Osteocyte (in vitro differentiated cells): ENCODE data around the gene ACER3. TPM values are rescaled to one million over a fixed set of nuclear protein-coding genes. Genes with fewer than 3 reads are reported as not detected.

Source experiments
- DNase-seq: peaks from one replicate; pipeline ENCODE4 v3.0.0; 2021; ENCODE audit warnings: mixed read lengths; ENCODE audit not compliant: unreplicated experiment; ENCODE audit errors: extremely low spot score
- H3K27ac Mint-ChIP-seq: one replicate; pipeline ENCODE4 v1.8.0; 2021; ENCODE audit warnings: mild to moderate bottlenecking, mixed read lengths; ENCODE audit not compliant: unreplicated experiment
- H3K27me3 Mint-ChIP-seq: one replicate; pipeline ENCODE4 v1.8.0; 2021; ENCODE audit warnings: mixed read lengths; ENCODE audit not compliant: unreplicated experiment
- H3K36me3 Mint-ChIP-seq: one replicate; pipeline ENCODE4 v1.8.0; 2021; ENCODE audit warnings: mixed read lengths; ENCODE audit not compliant: unreplicated experiment
- H3K4me1 Mint-ChIP-seq: one replicate; pipeline ENCODE4 v1.8.0; 2021; ENCODE audit warnings: mixed read lengths; ENCODE audit not compliant: unreplicated experiment
- H3K4me3 Mint-ChIP-seq: one replicate; pipeline ENCODE4 v1.8.0; 2021; ENCODE audit warnings: mild to moderate bottlenecking, moderate library complexity, mixed read lengths; ENCODE audit not compliant: unreplicated experiment
- H3K9me3 Mint-ChIP-seq: one replicate; pipeline ENCODE4 v1.8.0; 2021; ENCODE audit warnings: mixed read lengths; ENCODE audit not compliant: unreplicated experiment
- CTCF ChIP-seq: fragments of 200-600 bp; sonication (generic); IDR thresholded peaks from 2 replicates; pipeline ENCODE4 v1.5.0; 2021; ENCODE audit warnings: antibody characterized with exemption, mild to moderate bottlenecking, moderate library complexity
- total RNA-seq: library from RNA; stranded (reverse); gene quantifications from 2 replicates; pipeline ENCODE4 v1.2.1, GENCODE V29; 2021

ACER3 gene
- total RNA-seq, 1 donor from 2014 or later, result 17.4 TPM

- no peaks in the 10 kb centered on the region for H3K27me3 Mint-ChIP-seq
- H3K27ac Mint-ChIP-seq, result no peak overlapping the region
- H3K4me1 Mint-ChIP-seq, result no peaks in the 10 kb centered on the region
- no peak overlapping the region for H3K4me3 Mint-ChIP-seq
- H3K9me3 Mint-ChIP-seq, result peaks cover 18% of the 10 kb centered on the region
- no peak for DNase-seq
- H3K36me3 Mint-ChIP-seq, result peaks cover 9% of the 10 kb centered on the region
- no peak for TF ChIP-seq CTCF
Measured at GRCh38 chr11:76972051-76972450, 111.3 kb downstream of the ACER3 start.

GRCh38 chr11:76974179-76974891, 113.6 kb downstream of the ACER3 start:
- TF ChIP-seq CTCF, result no peak
- no peaks in the 10 kb centered on the region for H3K27me3 Mint-ChIP-seq
- peaks cover 18% of the 10 kb centered on the region for H3K9me3 Mint-ChIP-seq
- no peak overlapping the region for H3K27ac Mint-ChIP-seq
- H3K4me3 Mint-ChIP-seq, result no peak overlapping the region
- peaks cover 9% of the 10 kb centered on the region for H3K36me3 Mint-ChIP-seq
- H3K4me1 Mint-ChIP-seq, result no peaks in the 10 kb centered on the region
- DNase-seq, result no peak

GRCh38 chr11:76975513-76975912, 114.8 kb downstream of the ACER3 start:
- no peaks in the 10 kb centered on the region for H3K27me3 Mint-ChIP-seq
- H3K36me3 Mint-ChIP-seq, result peaks cover 9% of the 10 kb centered on the region
- H3K4me1 Mint-ChIP-seq, result no peaks in the 10 kb centered on the region
- H3K27ac Mint-ChIP-seq, result no peak overlapping the region
- no peak overlapping the region for H3K4me3 Mint-ChIP-seq
- no peak for TF ChIP-seq CTCF
- no peak for DNase-seq
- H3K9me3 Mint-ChIP-seq, result peaks cover 15% of the 10 kb centered on the region

- Mint-ChIP-seq H3K4me1 (no peaks in the 10 kb centered on the region), H3K9me3 (no peaks in the 10 kb centered on the region), H3K27me3 (no peaks in the 10 kb centered on the region), H3K36me3 (no peaks in the 10 kb centered on the region), H3K27ac (no peak overlapping the region), H3K4me3 (no peak overlapping the region)
- no peak for DNase-seq
- TF ChIP-seq CTCF, result no peak
Measured at GRCh38 chr11:76977791-76978190, 117.1 kb downstream of the ACER3 start.

GRCh38 chr11:76978239-76978638, 117.5 kb downstream of the ACER3 start:
- no peaks in the 10 kb centered on the region for H3K36me3 Mint-ChIP-seq
- DNase-seq, result no peak
- H3K4me1 Mint-ChIP-seq, result no peaks in the 10 kb centered on the region
- H3K9me3 Mint-ChIP-seq, result no peaks in the 10 kb centered on the region
- TF ChIP-seq CTCF, result no peak
- H3K27me3 Mint-ChIP-seq, result no peaks in the 10 kb centered on the region
- no peak overlapping the region for H3K4me3 Mint-ChIP-seq
- no peak overlapping the region for H3K27ac Mint-ChIP-seq
